ENCODE data around the gene POLN.

POLN gene

GRCh38 chr4:2024683-2025082 is 217.2 kb downstream of the POLN start:
- no peak for DNase-seq
